ENCODE results near the gene ADGB.

The ADGB gene

GRCh38 chr6:146862508-146862919, 263.7 kb downstream of the ADGB start:
- DNase-seq (ENCODE audit: low read depth): no peak

DNA sequence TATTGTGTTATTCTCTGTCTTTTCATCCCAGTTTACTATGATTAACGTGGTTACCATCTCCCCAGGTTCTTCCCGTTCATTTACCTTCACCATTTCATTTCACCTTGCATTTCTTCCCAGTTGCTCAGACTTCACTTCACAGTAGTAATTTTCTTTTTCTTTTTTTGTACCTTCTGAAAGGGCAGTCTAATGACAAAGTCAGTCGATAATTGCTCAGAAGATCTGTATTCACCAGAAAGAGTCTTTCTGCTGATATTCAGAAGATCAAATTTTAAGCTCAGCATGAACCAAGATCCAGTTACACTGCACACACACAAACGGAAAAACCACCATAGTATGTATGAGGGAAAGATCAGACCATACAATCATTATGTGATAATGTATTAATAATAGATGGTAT, 265.5 kb downstream of the ADGB start:
- DNase-seq (ENCODE audit: low read depth): no peak

GRCh38 chr6:146864885-146865284, 266.1 kb downstream of the ADGB start:
- no peak for DNase-seq (ENCODE audit: low read depth)
